GM21526 (cell line): ENCODE results near the gene ESRRG.

ENCODE experiments used
- ATAC-seq: cut with Tn5 transposase; IDR thresholded peaks from one replicate; pipeline ENCODE4 v1.9.1; 2021; ENCODE audit warnings: moderate library complexity; ENCODE audit not compliant: unreplicated experiment, low FRiP score

Gene ESRRG

GRCh38 chr1:216723274-216723780 lies at the start of gene ESRRG:
Gene ESRRG, minus strand, starts transcription at chr1:216723429. Its CDS starts 130 bp downstream, at chr1:216723299.
- ATAC-seq: no peak

- ATAC-seq: no peak
Measured at GRCh38 chr1:216771922-216772321, 48.7 kb upstream of the ESRRG start.

GRCh38 chr1:216766633-216767327 lies 43.6 kb upstream of the ESRRG start:
- ATAC-seq: no peak

- no peak for ATAC-seq
Measured at GRCh38 chr1:216765346-216766300, 42.4 kb upstream of the ESRRG start.

- ATAC-seq: no peak
Measured at GRCh38 chr1:216758161-216758560, 34.9 kb upstream of the ESRRG start.

- no peak for ATAC-seq
Measured at GRCh38 chr1:216757110-216757509, 33.9 kb upstream of the ESRRG start.

- ATAC-seq: no peak
Measured at GRCh38 chr1:216750961-216751360, 27.7 kb upstream of the ESRRG start.

GRCh38 chr1:216750031-216750627 lies 26.9 kb upstream of the ESRRG start:
- no peak for ATAC-seq

- ATAC-seq: no peak
Measured at GRCh38 chr1:216749232-216749631, 26.0 kb upstream of the ESRRG start.

- ATAC-seq: no peak
Measured at GRCh38 chr1:216742625-216743024, 19.4 kb upstream of the ESRRG start.

GRCh38 chr1:216740331-216740730 lies 17.1 kb upstream of the ESRRG start:
- no peak for ATAC-seq

- ATAC-seq: no peak
Measured at GRCh38 chr1:216739793-216740192, 16.6 kb upstream of the ESRRG start.

- no peak for ATAC-seq
Measured at GRCh38 chr1:216732121-216732520, 8.9 kb upstream of the ESRRG start.

GRCh38 chr1:216731562-216731961 lies 8.3 kb upstream of the ESRRG start:
- ATAC-seq: no peak

- no peak for ATAC-seq
Measured at GRCh38 chr1:216726435-216726834, 3.2 kb upstream of the ESRRG start.

- ATAC-seq: no peak
Measured at GRCh38 chr1:216722821-216723220, 408 bp downstream of the ESRRG start.

- ATAC-seq: no peak
Measured at GRCh38 chr1:216721863-216722262, 1.4 kb downstream of the ESRRG start.

- no peak for ATAC-seq
Measured at GRCh38 chr1:216721062-216721461, 2.2 kb downstream of the ESRRG start.

- ATAC-seq: no peak
Measured at GRCh38 chr1:216711712-216712111, 11.5 kb downstream of the ESRRG start.

GRCh38 chr1:216710598-216711333 lies 12.5 kb downstream of the ESRRG start:
- no peak for ATAC-seq
